Panc1 (cell line): ENCODE measurements around the gene GPRIN1.

Experiments used
- TF ChIP-seq, protein P1 (sequence below), 2 experiments: IDR thresholded peaks; 2 replicates each; pipeline ENCODE4 v1.6.1; 2011 to 2012; ENCODE audit warnings: low read depth in 2 of 2, control low read depth in 1 of 2, low read length in 1 of 2, mild to moderate bottlenecking in 1 of 2, moderate library complexity in 1 of 2; ENCODE audit not compliant: insufficient read depth in 1 of 2
- TF ChIP-seq, protein P2 (sequence below): fragments of 450-650 bp; IDR thresholded peaks from 2 replicates; pipeline ENCODE4 v1.5.1; 2017; ENCODE audit warnings: mild to moderate bottlenecking

DNA sequence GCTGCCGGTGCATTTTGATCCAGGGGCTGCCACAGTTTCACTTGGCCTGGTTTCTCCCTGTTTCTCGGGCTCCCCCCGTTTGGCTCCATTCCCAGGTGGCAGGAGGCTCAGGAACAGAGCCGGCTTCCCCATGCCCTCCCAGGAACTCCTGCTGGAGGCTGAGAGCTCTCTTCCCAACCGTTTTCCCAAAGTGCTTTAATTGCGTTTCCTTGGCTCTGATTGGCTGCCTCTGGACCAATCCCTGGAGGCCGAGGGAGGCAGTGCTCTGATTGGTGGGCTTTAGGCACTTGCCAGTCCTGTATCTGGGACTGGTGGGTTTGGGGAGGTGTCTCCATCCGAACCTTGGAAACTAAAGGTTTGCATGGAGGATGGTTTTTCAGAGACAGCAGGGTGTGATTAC is 42.2 kb upstream of the GPRIN1 start:
- TF ChIP-seq, protein P1, sequence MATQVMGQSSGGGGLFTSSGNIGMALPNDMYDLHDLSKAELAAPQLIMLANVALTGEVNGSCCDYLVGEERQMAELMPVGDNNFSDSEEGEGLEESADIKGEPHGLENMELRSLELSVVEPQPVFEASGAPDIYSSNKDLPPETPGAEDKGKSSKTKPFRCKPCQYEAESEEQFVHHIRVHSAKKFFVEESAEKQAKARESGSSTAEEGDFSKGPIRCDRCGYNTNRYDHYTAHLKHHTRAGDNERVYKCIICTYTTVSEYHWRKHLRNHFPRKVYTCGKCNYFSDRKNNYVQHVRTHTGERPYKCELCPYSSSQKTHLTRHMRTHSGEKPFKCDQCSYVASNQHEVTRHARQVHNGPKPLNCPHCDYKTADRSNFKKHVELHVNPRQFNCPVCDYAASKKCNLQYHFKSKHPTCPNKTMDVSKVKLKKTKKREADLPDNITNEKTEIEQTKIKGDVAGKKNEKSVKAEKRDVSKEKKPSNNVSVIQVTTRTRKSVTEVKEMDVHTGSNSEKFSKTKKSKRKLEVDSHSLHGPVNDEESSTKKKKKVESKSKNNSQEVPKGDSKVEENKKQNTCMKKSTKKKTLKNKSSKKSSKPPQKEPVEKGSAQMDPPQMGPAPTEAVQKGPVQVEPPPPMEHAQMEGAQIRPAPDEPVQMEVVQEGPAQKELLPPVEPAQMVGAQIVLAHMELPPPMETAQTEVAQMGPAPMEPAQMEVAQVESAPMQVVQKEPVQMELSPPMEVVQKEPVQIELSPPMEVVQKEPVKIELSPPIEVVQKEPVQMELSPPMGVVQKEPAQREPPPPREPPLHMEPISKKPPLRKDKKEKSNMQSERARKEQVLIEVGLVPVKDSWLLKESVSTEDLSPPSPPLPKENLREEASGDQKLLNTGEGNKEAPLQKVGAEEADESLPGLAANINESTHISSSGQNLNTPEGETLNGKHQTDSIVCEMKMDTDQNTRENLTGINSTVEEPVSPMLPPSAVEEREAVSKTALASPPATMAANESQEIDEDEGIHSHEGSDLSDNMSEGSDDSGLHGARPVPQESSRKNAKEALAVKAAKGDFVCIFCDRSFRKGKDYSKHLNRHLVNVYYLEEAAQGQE (IDR thresholded peaks at IDR 0.05; ENCODE audit: insufficient read depth in 1 of 2, low read depth in 2 of 2, low read length in 1 of 2), result no peak
- TF ChIP-seq, protein P2, sequence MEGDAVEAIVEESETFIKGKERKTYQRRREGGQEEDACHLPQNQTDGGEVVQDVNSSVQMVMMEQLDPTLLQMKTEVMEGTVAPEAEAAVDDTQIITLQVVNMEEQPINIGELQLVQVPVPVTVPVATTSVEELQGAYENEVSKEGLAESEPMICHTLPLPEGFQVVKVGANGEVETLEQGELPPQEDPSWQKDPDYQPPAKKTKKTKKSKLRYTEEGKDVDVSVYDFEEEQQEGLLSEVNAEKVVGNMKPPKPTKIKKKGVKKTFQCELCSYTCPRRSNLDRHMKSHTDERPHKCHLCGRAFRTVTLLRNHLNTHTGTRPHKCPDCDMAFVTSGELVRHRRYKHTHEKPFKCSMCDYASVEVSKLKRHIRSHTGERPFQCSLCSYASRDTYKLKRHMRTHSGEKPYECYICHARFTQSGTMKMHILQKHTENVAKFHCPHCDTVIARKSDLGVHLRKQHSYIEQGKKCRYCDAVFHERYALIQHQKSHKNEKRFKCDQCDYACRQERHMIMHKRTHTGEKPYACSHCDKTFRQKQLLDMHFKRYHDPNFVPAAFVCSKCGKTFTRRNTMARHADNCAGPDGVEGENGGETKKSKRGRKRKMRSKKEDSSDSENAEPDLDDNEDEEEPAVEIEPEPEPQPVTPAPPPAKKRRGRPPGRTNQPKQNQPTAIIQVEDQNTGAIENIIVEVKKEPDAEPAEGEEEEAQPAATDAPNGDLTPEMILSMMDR, result no peak
